ENCODE results near the gene CADM4.
A peak's percentile ranks its signal among the peaks of the same experiment; 100 is the strongest.

CADM4 gene

DNA sequence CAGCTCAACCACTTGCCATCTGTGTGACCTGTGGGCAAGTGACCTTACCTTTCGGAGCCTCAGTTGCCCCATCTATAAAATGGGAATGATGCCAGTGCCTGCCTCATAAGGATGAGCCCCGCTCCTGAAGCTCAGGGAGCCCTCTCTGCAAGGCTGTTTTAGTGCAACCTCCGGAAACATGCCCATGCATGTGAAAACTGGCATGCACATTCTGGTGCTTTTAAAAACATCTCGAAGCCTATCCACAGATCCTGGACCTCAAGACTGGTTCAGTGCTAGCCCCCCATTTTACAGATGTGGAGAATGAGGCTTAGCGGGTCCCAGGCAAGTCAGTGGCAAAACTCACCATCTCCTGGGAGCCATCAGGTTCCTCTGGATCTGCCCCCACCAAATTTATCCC is 5.6 kb downstream of the CADM4 start:
- no peak for DNase-seq (ENCODE audit: low read depth)

- no peak for DNase-seq (ENCODE audit: low read depth)
These were observed 6.1 kb downstream of the CADM4 start for GRCh38 chr19:43633520-43633919.

GRCh38 chr19:43631491-43631890 is 8.2 kb downstream of the CADM4 start:
- no peak for DNase-seq (ENCODE audit: low read depth)

- DNase-seq (ENCODE audit: low read depth) = no peak
These were observed 10.9 kb downstream of the CADM4 start for GRCh38 chr19:43628646-43629326.

DNA sequence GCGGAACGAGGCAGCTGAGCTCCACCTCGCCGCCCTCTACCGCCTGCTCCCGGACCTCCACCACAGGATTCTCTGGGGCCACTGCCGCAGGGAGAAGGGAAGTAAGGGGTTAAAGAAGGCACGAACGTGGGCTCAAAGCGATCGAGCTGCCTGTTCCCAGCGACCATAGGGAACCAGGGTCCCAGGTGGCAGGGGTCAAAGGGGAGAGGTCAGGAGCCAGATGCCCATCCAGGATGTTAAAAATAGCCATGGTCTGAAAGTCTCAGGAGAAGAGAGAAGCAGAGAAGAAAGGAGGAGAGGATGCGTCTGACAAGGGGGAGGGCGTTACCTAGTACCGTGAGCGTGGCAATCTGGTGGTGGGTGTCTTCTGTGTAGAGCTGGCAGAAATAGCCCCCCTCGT is 12.8 kb downstream of the CADM4 start:
- DNase-seq (ENCODE audit: low read depth) = no peak

DNA sequence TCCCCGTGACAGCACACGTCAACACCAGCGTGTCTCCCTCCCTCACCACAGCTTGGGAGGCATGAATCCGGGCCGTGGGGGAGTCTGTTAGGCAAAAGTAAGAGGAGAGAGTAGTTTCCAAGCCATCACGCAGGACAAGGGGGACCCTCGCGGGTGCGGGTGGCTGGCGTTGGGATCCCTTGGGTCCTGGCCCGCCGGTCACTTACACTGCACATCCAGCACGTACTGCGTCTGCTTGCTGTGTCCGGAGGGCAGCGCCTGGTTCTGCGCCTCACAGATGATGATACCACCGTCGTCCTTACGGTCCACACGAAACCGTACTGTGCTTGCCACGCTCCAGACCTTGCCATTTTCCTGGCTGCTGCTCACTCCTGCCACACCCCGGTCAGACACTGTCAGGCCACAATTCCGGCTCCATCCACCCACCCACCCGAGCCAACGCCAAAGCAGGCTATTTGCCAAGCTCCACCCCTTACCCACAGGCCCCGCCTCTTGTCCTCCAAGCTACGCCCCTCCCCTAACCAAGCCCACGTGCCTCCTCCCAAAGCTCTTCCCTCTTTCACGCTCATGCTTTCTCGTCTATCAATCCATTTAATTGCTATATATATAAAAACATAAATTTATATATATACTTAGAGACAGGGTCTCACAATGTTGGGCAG is 13.6 kb downstream of the CADM4 start:
- no peak for DNase-seq (ENCODE audit: low read depth)

GRCh38 chr19:43624933-43625332 is 14.7 kb downstream of the CADM4 start:
- no peak for DNase-seq (ENCODE audit: low read depth)

GRCh38 chr19:43623889-43624670 is 15.6 kb downstream of the CADM4 start:
- no peak for DNase-seq (ENCODE audit: low read depth)

GRCh38 chr19:43622956-43623355 is 16.7 kb downstream of the CADM4 start:
- no peak for DNase-seq (ENCODE audit: low read depth)

- DNase-seq (ENCODE audit: low read depth) = no peak
These were observed 17.6 kb downstream of the CADM4 start for GRCh38 chr19:43622070-43622469.

- no peak for DNase-seq (ENCODE audit: low read depth)
These were observed 19.3 kb downstream of the CADM4 start for GRCh38 chr19:43620061-43621001.

GRCh38 chr19:43619262-43620060 is 20.2 kb downstream of the CADM4 start, which contains the start of gene ZNF428:
TSS of gene ZNF428 (minus strand) at chr19:43619629. CDS start at chr19:43614304, 5,325 bp downstream.
- DNase-seq (ENCODE audit: low read depth) = peak; percentile 67

DNA sequence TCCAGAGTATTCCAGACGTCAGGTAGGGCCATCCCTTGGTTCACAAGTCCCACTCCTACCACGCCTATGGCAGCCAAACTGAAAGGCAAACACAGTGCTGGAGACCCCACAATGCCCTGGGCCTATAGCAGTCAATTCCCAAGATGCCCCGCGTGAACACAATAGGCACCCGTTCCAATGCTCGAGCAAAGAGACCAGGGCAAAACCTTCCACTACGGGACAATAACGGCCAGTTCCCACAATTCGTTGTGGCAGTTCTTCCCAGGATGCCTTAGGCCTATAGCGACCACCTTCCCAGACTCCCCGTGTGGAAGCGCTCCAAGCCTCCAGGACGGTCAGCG is 20.8 kb downstream of the CADM4 start:
- no peak for DNase-seq (ENCODE audit: low read depth)

GRCh38 chr19:43616954-43617353 is 22.7 kb downstream of the CADM4 start:
- no peak for DNase-seq (ENCODE audit: low read depth)

- DNase-seq (ENCODE audit: low read depth) = no peak
These were observed 23.3 kb downstream of the CADM4 start for GRCh38 chr19:43616306-43616705.

DNA sequence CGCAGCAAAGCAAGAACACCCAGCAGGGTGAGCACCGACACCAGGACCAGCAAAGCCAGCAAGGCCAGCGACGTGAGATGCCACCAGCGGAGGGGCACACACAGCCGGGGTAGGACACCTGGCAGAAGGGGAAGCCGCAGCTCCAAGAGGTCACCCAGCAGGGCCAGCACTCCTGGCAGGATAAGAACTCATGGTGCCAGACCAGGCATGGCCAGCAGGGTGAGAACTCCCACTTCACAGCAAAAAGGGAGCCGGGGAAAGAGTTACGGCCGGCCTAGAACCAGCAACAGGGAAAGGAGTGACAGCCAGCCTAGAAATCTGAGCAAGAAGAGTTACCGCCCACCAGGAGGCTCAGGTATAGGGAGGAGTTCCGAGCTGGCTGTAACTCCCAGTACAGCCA is 27.3 kb downstream of the CADM4 start:
- DNase-seq (ENCODE audit: low read depth) = no peak

GRCh38 chr19:43611788-43612187 is 27.9 kb downstream of the CADM4 start, which contains the start of gene SRRM5:
TSS of gene SRRM5 (plus strand) at chr19:43612088. CDS start at chr19:43612122, 34 bp downstream.
- no peak for DNase-seq (ENCODE audit: low read depth)

- peak; percentile 5 for DNase-seq (ENCODE audit: low read depth)
These were observed 29.2 kb downstream of the CADM4 start for GRCh38 chr19:43610493-43610892.

DNA sequence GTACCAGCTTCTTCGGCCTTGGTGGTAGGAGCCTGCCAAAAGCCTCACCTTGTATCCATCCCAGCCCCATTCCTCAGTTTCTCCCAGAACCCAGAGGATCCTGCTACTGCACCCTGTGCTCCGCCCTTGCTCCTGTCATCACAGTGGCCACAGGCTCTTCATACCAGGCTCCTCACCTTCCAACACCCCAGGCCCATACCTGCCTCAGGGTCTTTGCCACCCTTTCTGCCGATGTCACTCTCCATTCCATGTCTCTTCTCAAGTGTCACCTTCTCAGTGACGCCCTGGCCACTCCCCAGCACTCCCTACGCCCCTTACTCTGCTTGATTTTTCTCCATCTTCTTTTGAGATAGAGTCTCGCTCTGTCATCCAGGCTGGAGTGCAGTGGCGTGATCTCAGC is 29.8 kb downstream of the CADM4 start:
- no peak for DNase-seq (ENCODE audit: low read depth)

DNA sequence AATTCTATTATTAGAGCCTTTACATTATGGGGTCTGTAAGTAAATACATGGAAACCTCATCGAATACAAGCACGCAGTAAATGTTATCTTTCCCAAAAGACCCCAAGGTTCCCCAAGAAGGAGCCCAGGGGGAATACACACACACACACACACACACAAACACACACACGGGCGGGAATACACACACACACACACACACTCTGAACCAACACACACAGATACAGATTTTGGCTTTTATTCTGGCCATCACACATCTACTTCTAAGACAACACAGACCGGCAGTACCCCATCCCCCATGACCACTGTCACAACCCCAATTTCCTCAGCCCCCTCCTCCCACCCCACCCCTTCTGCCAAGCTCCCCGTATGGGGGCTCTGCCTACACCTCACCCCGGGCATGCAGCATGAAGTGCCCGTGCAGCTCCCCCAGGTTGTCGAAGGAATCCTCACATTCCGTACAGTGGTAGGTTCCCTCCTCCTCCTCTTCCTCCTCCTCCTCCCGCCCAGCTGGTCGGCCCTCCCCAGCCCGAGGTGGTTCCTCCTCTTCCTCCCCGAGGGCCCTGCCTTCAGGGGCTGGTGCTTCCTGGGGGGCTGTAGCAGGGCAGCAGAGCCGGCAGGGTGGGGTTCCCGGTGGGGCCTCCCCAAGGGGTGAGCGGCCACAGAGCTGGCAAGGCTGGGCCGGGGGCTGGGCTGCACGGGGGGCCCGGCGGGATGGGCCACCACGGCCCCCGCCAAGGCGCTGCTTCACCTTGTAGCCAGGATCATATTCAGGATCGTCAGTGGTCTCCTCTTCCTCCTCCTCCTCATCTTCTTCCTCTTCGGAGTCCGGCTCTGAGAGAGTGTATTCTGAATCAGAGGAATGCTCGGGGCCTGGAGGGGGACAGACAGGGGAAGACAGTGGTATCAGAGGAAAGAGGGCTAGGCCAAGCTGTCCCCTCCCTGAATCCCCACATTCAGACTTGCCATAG is 32.1 kb downstream of the CADM4 start:
- no peak for DNase-seq (ENCODE audit: low read depth)
